Panc1 (cell line): ENCODE measurements around the gene POLD1. TPM values are rescaled to one million over a fixed set of nuclear protein-coding genes. Genes with fewer than 3 reads are reported as not detected.

Source experiments
- ATAC-seq: fragments of 200-7000 bp; cut with Tn5 transposase; 2 replicates; pipeline ENCODE4 v1.9.1; 2020; ENCODE audit warnings: mild to moderate bottlenecking, moderate library complexity
- BruUV-seq: library from RNA; stranded (reverse); fragments of 400-500 nt; replicated peaks from 2 replicates; lab custom pipeline; 2021; lab: Mats Ljungman, UMichigan
- CTCF ChIA-PET: fragments of 300-600 bp; sonication (Branson Sonifier 250); formaldehyde crosslinking; loops from one replicate; lab custom pipeline; 2022; ENCODE audit warnings: antibody characterized with exemption; lab: Charles Lee
- POLR2A ChIA-PET: fragments of 300-600 bp; sonication (Branson Sonifier 250); formaldehyde crosslinking; loops from one replicate; lab custom pipeline; 2022; ENCODE audit warnings: antibody characterized with exemption; lab: Charles Lee
- DNase-seq: peaks from one replicate; pipeline ENCODE4 v3.0.0-alpha.2; 2010; ENCODE audit warnings: low read depth, low spot score
- H3K27ac ChIP-seq: 2 replicates; pipeline ENCODE4 v1.5.1; 2011; ENCODE audit warnings: mild to moderate bottlenecking, low read length, inconsistent platforms
- H3K27me3 ChIP-seq: fragments of 200-500 bp; sonication (Bioruptor generic); 2 replicates; pipeline ENCODE4 v1.6.0; 2014; ENCODE audit warnings: low read length, inconsistent platforms; ENCODE audit not compliant: control insufficient read depth, insufficient read depth
- H3K36me3 ChIP-seq: fragments of 200-500 bp; sonication (Bioruptor generic); 2 replicates; pipeline ENCODE4 v1.5.1; 2014; ENCODE audit warnings: inconsistent platforms, mild to moderate bottlenecking, low read length, moderate library complexity; ENCODE audit not compliant: control insufficient read depth, insufficient read depth
- H3K4me1 ChIP-seq: 2 replicates; pipeline ENCODE4 v1.5.1; 2011; ENCODE audit warnings: inconsistent platforms, mild to moderate bottlenecking, low read length, moderate library complexity; ENCODE audit not compliant: control insufficient read depth, insufficient read depth
- H3K4me3 ChIP-seq, 2 experiments: 2 replicates each; pipeline ENCODE4 v1.5.1; 2011 to 2012; ENCODE audit warnings: low read depth in 2 of 2, low read length in 2 of 2, mild to moderate bottlenecking in 2 of 2, inconsistent platforms in 1 of 2, moderate library complexity in 1 of 2
- H3K9me3 ChIP-seq: fragments of 200-500 bp; sonication (Bioruptor generic); 2 replicates; pipeline ENCODE4 v1.5.1; 2014; ENCODE audit warnings: low read depth, mild to moderate bottlenecking, inconsistent platforms, low read length, moderate library complexity; ENCODE audit not compliant: control insufficient read depth, insufficient read depth
- CTCF ChIP-seq: fragments of 450-650 bp; IDR thresholded peaks from 2 replicates; pipeline ENCODE4 v1.5.1; 2017; ENCODE audit warnings: mild to moderate bottlenecking
- POLR2AphosphoS5 ChIP-seq: IDR thresholded peaks from 2 replicates; pipeline ENCODE4 v1.6.1; 2012; ENCODE audit warnings: mild to moderate bottlenecking, low read depth, low read length, moderate library complexity
- REST ChIP-seq, 2 experiments: IDR thresholded peaks; 2 replicates each; pipeline ENCODE4 v1.6.1; 2011 to 2012; ENCODE audit warnings: low read depth in 2 of 2, control low read depth in 1 of 2, low read length in 1 of 2, mild to moderate bottlenecking in 1 of 2, moderate library complexity in 1 of 2; ENCODE audit not compliant: insufficient read depth in 1 of 2
- SIN3A ChIP-seq: IDR thresholded peaks from 2 replicates; pipeline ENCODE4 v1.6.1; 2012; ENCODE audit warnings: low read depth, mild to moderate bottlenecking, low read length, moderate library complexity, borderline replicate concordance; ENCODE audit not compliant: insufficient read depth
- TCF7L2 ChIP-seq: IDR thresholded peaks from 2 replicates; pipeline ENCODE4 v1.6.1; 2011; ENCODE audit warnings: mild to moderate bottlenecking, low read depth, low read length, inconsistent platforms
- in situ Hi-C: cut with HindIII; loops from 2 replicates; pipeline ENCODE4 v1.10.0; 2016; ENCODE audit warnings: low sequenced_read_pairs, low pct_unique_long_range_greater_than_20kb
- intact Hi-C: fragments of 100-400 bp; cut with micrococcal nuclease; formaldehyde crosslinking; loops from one replicate; pipeline ENCODE4 v1.10.0; 2022; ENCODE audit not compliant: unreplicated experiment
- total RNA-seq: library from RNA; stranded (reverse); gene quantifications from one replicate; pipeline ENCODE4 v1.2.1, GENCODE V29; 2021; ENCODE audit not compliant: unreplicated experiment

POLD1 gene
- total RNA-seq, 1 experiment from 2014 or later: 71.7 TPM

- in situ Hi-C loops: no loop called here
- H3K27ac ChIP-seq: no peak overlapping the region
- ATAC-seq: no peak
- no peaks in the 10 kb centered on the region for H3K9me3 ChIP-seq
- no peak for DNase-seq
- H3K4me3 ChIP-seq: no peak overlapping the region
- ChIA-PET POLR2A (no interaction called here), CTCF (interaction anchor here (0.7 kb wide), 1 partner anchor 382 kb away, joined by 5 read pairs; no protein-coding TSS in a partner anchor)
- no peak for TF ChIP-seq SIN3A
- TF ChIP-seq TCF7L2: no peak
- no peak for TF ChIP-seq CTCF
- TF ChIP-seq POLR2AphosphoS5: no peak
- TF ChIP-seq REST (IDR thresholded peaks at IDR 0.05; ENCODE audit: insufficient read depth in 1 of 2, low read depth in 2 of 2, low read length in 1 of 2): no peak
- no peaks in the 10 kb centered on the region for H3K36me3 ChIP-seq
- intact Hi-C loops: no loop called here
- no TSS peak for BruUV-seq
- H3K4me1 ChIP-seq: no peaks in the 10 kb centered on the region
- H3K27me3 ChIP-seq: no peaks in the 10 kb centered on the region
Observed at GRCh38 chr19:50423279-50424113, 39.3 kb downstream of the POLD1 start.

- Histone ChIP-seq H3K27ac (no peak overlapping the region), H3K4me1 (no peaks in the 10 kb centered on the region), H3K9me3 (no peaks in the 10 kb centered on the region), H3K36me3 (no peaks in the 10 kb centered on the region), H3K27me3 (no peaks in the 10 kb centered on the region), H3K4me3 (no peak overlapping the region)
- BruUV-seq: no TSS peak
- DNase-seq (no peak), ATAC-seq (no peak)
- TF ChIP-seq POLR2AphosphoS5 (no peak), CTCF (no peak), SIN3A (no peak), TCF7L2 (no peak), REST (IDR thresholded peaks at IDR 0.05; ENCODE audit: insufficient read depth in 1 of 2, low read depth in 2 of 2, low read length in 1 of 2) (no peak)
- POLR2A ChIA-PET: no interaction called here
- CTCF ChIA-PET: no interaction called here
- intact Hi-C loops (no loop called here), in situ Hi-C loops (no loop called here)
Observed at GRCh38 chr19:50425581-50425980, 41.4 kb downstream of the POLD1 start.
